Measurements from ENCODE around the gene TSC22D2. TPM values are rescaled to one million over a fixed set of nuclear protein-coding genes. Genes with fewer than 3 reads are reported as not detected.

Gene TSC22D2
- total RNA-seq, 1 donor from 2014 or later: 64.4 TPM

DNA sequence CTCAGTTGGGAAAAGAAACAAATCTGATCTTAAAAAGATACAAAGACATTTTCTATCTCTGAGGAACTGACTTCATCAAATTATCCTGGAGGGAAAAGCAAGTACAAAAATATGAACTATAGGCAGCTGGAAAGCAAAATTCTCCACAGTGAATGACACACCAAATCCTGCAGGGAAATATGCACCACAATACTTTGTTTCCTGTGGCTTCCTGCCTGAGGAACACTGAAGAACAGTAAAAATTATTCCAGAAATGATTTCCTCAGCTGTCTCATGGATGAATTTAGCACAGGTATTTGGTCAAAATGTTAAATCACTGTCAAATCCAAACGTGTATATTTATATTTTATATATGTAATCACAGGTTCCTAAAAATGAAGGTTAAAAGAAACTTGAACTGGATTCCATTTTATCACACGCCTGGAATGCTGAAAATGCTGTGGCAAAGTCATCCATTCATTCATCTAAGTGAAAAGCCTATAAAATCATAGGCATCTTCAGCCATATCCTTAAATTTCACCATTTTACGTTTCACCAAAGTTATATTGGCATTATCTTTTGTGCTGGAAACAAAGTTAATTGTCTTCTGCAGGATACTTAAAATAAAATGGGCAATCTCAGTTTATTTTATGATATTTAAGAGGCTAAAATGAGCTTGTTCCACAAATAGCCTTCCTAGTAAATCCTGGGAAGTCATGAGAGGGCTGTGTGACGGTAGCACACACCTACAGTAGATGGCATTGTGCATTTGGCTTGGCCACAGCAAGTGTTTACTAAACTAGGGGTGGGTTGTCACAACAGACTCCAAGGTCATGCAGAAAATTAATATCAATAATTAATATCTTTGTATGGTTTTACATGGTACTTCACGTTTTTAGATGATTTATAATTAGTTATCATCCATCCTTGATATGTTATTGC, 19.3 kb upstream of the TSC22D2 start:
- peaks cover 10% of the 10 kb centered on the region for H3K4me1 Mint-ChIP-seq (ENCODE audit: unreplicated experiment)
- no peak overlapping the region for H3K27ac Mint-ChIP-seq
- H3K36me3 Mint-ChIP-seq: no peaks in the 10 kb centered on the region
- peaks cover 4% of the 10 kb centered on the region for H3K9me3 Mint-ChIP-seq
- no peak overlapping the region for H3K4me3 Mint-ChIP-seq
- DNase-seq (ENCODE audit: extremely low spot score, unreplicated experiment): no peak
- TF ChIP-seq, protein P1, sequence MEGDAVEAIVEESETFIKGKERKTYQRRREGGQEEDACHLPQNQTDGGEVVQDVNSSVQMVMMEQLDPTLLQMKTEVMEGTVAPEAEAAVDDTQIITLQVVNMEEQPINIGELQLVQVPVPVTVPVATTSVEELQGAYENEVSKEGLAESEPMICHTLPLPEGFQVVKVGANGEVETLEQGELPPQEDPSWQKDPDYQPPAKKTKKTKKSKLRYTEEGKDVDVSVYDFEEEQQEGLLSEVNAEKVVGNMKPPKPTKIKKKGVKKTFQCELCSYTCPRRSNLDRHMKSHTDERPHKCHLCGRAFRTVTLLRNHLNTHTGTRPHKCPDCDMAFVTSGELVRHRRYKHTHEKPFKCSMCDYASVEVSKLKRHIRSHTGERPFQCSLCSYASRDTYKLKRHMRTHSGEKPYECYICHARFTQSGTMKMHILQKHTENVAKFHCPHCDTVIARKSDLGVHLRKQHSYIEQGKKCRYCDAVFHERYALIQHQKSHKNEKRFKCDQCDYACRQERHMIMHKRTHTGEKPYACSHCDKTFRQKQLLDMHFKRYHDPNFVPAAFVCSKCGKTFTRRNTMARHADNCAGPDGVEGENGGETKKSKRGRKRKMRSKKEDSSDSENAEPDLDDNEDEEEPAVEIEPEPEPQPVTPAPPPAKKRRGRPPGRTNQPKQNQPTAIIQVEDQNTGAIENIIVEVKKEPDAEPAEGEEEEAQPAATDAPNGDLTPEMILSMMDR (conservative IDR thresholded peaks at IDR 0.05): no peak
- no peaks in the 10 kb centered on the region for H3K27me3 Mint-ChIP-seq

DNA sequence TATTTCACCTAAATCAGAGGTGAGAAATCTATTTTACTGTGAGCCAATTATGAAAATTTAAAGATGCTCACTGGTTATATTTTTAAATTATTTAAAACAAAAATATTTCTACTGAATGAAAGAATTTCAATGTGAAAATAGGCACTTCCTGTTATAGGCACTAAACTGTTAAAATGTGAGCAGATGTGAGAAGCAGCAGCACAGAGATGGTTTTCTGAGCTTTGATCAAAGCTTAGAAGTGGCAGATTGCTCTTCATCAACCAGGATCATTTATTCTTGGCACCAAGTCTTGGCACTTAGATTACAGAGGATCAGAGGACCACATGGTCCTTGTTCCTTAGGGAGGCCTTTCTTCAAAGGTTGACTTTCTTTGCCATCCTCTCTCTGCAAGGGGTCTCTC, 18.0 kb upstream of the TSC22D2 start:
- Mint-ChIP-seq H3K27me3 (no peaks in the 10 kb centered on the region), H3K4me1 (ENCODE audit: unreplicated experiment) (peaks cover 8% of the 10 kb centered on the region), H3K36me3 (no peaks in the 10 kb centered on the region), H3K4me3 (no peak overlapping the region), H3K27ac (no peak overlapping the region), H3K9me3 (no peaks in the 10 kb centered on the region)
- DNase-seq (ENCODE audit: extremely low spot score, unreplicated experiment): no peak
- TF ChIP-seq, protein P1 (conservative IDR thresholded peaks at IDR 0.05): no peak

DNA sequence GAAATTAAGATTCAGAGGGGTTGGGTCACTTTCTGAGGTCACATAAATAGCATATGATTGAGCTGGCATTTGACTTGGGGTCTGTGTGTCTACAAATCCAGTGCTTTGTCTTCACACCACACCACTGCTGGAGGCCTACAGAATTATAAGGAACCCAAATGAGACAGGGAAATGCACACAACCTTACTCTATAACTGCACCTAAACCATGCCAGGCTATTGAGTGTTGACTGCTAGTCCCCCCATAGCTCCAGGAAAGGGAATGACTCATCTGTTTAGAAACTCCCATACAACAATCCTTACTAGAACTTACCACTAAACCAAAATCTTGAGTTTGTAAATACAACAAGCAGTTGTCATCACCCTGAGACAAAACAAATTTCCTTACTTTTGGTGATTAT, 16.9 kb upstream of the TSC22D2 start:
- Mint-ChIP-seq H3K4me3 (no peak overlapping the region), H3K9me3 (no peaks in the 10 kb centered on the region), H3K27me3 (no peaks in the 10 kb centered on the region), H3K36me3 (no peaks in the 10 kb centered on the region), H3K27ac (no peak overlapping the region), H3K4me1 (ENCODE audit: unreplicated experiment) (peaks cover 8% of the 10 kb centered on the region)
- TF ChIP-seq, protein P1 (conservative IDR thresholded peaks at IDR 0.05): no peak
- DNase-seq (ENCODE audit: extremely low spot score, unreplicated experiment): no peak

DNA sequence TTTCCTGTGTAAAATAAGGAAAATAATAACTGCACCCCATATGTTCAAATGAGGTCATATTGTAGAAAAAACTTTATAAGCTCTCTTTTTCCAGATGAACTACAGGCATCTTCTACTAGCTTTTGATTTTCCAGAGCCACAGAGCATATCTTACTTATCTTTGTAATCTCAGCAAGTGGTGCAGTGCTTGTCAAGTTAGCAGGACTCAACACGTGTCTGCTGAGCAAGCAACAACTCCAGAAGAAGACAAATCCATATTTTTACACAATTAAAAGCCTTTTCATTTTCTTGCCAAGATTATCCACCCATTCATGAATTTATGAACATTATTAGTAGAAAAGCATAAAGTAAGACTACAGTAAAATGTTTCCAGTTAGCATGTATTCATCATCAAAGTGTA, 14.4 kb upstream of the TSC22D2 start:
- H3K4me3 Mint-ChIP-seq: no peak overlapping the region
- H3K27me3 Mint-ChIP-seq: no peaks in the 10 kb centered on the region
- H3K36me3 Mint-ChIP-seq: no peaks in the 10 kb centered on the region
- peaks cover 8% of the 10 kb centered on the region for H3K4me1 Mint-ChIP-seq (ENCODE audit: unreplicated experiment)
- TF ChIP-seq, protein P1 (conservative IDR thresholded peaks at IDR 0.05): no peak
- DNase-seq (ENCODE audit: extremely low spot score, unreplicated experiment): no peak
- H3K27ac Mint-ChIP-seq: no peak overlapping the region
- H3K9me3 Mint-ChIP-seq: no peaks in the 10 kb centered on the region

DNA sequence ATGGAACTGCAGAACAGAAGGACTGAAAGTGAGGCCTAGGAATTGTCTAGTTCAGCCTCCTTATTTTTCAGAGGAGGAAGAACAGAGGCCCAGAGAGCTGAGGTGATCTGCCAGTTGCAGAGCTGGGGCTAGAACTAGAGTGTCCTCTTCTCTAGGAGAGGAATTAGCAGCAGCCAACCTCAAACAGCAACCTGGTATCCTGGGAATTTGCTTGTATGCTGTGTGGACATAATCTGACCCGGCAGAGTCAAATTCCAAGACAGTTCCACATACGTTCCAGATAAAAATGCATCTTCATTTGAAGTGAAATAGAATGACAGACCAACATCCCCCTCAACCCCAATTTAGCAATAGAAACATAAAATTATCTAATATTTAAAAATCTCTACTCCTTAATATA, 13.5 kb upstream of the TSC22D2 start:
- DNase-seq (ENCODE audit: extremely low spot score, unreplicated experiment): no peak
- TF ChIP-seq, protein P1 (conservative IDR thresholded peaks at IDR 0.05): no peak
- Mint-ChIP-seq H3K27me3 (no peaks in the 10 kb centered on the region), H3K36me3 (no peaks in the 10 kb centered on the region), H3K27ac (no peak overlapping the region), H3K4me1 (ENCODE audit: unreplicated experiment) (peaks cover 8% of the 10 kb centered on the region), H3K4me3 (no peak overlapping the region), H3K9me3 (no peaks in the 10 kb centered on the region)

All from type B pancreatic cell (in vitro differentiated cells).